Peyer's patch (tissue), 4 donors: Measurements from ENCODE around the gene EWSR1.

ENCODE experiments used
- POLR2A ChIP-seq, 2 donors: fragments of 450-650 bp; IDR thresholded peaks; one replicate each; pipeline ENCODE4 v1.5.1; 2017; ENCODE audit warnings: antibody characterized with exemption in 2 of 2, mild to moderate bottlenecking in 2 of 2, moderate library complexity in 2 of 2
- TF ChIP-seq, protein P1 (sequence below), 6 experiments: fragments of 450-650 bp in 4 of 6; fragments of 200-600 bp in 2 of 6; sonication (generic) in 1 of 6; IDR thresholded peaks; one replicate each; pipeline ENCODE4 v1.5.1; 2017 to 2019; ENCODE audit warnings: antibody characterized with exemption in 6 of 6, mild to moderate bottlenecking in 3 of 6, moderate library complexity in 1 of 6

DNA sequence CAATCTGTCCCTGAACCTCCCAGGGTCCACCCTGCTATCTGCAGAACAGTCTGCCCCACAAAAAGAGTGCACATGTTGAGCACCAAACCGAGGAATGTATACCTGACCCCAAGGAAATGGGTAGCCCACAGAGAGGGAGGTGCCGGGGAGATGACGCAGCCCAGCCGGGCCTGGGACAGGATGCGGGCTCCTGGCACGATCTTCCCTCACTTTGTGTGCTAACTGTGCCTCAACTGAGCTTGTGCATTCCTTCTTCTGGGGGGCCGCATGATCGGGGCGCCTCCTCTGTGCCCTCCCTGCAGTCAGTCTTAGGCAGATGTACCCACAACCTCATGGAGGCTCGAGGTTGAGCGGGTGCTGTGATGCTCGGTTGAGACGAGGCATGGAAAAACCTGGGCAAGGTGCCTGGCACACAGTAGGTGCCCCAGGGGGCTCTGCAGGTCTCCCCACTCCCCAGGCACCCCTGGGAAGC is 40.8 kb downstream of the EWSR1 start:
- TF ChIP-seq, protein P1, sequence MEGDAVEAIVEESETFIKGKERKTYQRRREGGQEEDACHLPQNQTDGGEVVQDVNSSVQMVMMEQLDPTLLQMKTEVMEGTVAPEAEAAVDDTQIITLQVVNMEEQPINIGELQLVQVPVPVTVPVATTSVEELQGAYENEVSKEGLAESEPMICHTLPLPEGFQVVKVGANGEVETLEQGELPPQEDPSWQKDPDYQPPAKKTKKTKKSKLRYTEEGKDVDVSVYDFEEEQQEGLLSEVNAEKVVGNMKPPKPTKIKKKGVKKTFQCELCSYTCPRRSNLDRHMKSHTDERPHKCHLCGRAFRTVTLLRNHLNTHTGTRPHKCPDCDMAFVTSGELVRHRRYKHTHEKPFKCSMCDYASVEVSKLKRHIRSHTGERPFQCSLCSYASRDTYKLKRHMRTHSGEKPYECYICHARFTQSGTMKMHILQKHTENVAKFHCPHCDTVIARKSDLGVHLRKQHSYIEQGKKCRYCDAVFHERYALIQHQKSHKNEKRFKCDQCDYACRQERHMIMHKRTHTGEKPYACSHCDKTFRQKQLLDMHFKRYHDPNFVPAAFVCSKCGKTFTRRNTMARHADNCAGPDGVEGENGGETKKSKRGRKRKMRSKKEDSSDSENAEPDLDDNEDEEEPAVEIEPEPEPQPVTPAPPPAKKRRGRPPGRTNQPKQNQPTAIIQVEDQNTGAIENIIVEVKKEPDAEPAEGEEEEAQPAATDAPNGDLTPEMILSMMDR (IDR thresholded peaks at IDR 0.05) = no peak
- no peak for TF ChIP-seq POLR2A (IDR thresholded peaks at IDR 0.05)
